ENCODE results near the gene HOXB13. TPM values are rescaled to one million over a fixed set of nuclear protein-coding genes. Genes with fewer than 3 reads are reported as not detected.
A peak's percentile ranks its signal among the peaks of the same experiment; 100 is the strongest.

HOXB13 gene
- total and polyA plus RNA-seq, 2 donors (not counting 3 experiments of a cell fraction or from before 2014, with no cell fraction given) = not detected

DNA sequence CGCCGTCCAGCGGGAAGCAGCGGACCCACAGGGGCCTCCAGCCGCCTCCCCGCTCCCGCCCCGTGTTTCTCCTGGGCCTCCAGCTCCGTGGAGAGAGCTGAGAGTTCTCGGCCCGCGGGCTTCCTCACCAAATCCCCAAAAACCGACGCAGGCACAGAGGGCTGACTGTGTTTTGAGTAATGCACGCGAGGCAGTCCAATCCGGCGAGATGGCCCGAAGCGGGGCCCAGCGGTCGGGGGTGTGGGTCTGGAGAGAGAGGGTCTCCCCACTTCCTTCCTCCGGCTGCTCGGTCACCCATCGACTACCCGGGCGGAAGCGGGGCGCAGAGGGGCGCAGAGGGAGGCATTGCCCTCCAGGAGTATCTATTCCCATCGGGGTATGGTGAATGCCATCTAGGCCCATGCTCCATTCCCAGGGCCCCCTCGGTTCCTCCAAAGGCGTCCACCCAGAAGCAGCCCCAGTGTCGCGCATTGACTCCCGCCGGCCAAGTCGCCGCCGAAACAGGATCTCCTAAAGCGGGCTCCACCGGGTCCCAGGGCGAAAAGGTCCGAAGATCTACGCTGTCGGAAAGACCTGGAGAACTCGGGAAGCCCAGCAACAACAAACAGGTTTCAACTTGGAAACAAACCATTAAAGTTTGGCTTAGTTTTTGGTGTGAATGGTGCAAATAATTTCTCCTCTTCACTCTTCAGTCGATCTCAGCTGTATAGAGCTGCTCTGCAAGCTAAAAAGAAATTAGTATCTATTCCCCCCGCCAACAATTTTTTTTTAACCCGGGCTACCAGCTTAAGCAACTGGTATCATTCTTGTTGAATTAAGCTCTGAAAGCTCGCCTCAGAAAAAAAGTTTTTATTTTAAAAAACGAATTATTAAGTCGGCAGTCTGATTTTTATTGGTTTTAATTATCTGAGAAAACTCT lies 19.2 kb upstream of the HOXB13 start:
- no peaks in the 10 kb centered on the region for H3K79me2 ChIP-seq (ENCODE audit: control insufficient read depth, insufficient read depth, low read length)
- H3K27me3 ChIP-seq (ENCODE audit: control insufficient read depth in 2 of 2, insufficient read depth in 2 of 2, low read length in 2 of 2) = peaks cover 86 to 98% of the 10 kb centered on the region in 2 experiments
- no peaks in the 10 kb centered on the region for H3K36me3 ChIP-seq (ENCODE audit: control insufficient read depth in 2 of 2, extremely low read depth in 1 of 2, insufficient read depth in 2 of 2, low read length in 2 of 2)
- TF ChIP-seq FOS (IDR thresholded peaks at IDR 0.05; ENCODE audit: borderline replicate concordance, insufficient read depth, low read length) (no peak), POLR2A (IDR thresholded peaks at IDR 0.05; ENCODE audit: low read depth, low read length) (no peak), JUN (IDR thresholded peaks at IDR 0.05; ENCODE audit: borderline replicate concordance, insufficient read depth, insufficient read length, low read depth) (no peak), EZH2 (IDR thresholded peaks at IDR 0.05; ENCODE audit: borderline replicate concordance, low read depth, low read length, severe bottlenecking) (peak; percentile 99), POLR2AphosphoS5 (IDR thresholded peaks at IDR 0.05; ENCODE audit: insufficient read depth, low read depth, low read length) (no peak)
- TF ChIP-seq, protein P1, sequence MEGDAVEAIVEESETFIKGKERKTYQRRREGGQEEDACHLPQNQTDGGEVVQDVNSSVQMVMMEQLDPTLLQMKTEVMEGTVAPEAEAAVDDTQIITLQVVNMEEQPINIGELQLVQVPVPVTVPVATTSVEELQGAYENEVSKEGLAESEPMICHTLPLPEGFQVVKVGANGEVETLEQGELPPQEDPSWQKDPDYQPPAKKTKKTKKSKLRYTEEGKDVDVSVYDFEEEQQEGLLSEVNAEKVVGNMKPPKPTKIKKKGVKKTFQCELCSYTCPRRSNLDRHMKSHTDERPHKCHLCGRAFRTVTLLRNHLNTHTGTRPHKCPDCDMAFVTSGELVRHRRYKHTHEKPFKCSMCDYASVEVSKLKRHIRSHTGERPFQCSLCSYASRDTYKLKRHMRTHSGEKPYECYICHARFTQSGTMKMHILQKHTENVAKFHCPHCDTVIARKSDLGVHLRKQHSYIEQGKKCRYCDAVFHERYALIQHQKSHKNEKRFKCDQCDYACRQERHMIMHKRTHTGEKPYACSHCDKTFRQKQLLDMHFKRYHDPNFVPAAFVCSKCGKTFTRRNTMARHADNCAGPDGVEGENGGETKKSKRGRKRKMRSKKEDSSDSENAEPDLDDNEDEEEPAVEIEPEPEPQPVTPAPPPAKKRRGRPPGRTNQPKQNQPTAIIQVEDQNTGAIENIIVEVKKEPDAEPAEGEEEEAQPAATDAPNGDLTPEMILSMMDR (IDR thresholded peaks at IDR 0.05; ENCODE audit: extremely low read depth in 1 of 2, insufficient read depth in 1 of 2, low read depth in 1 of 2, low read length in 2 of 2) = no peak
- TF ChIP-seq, protein P2, sequence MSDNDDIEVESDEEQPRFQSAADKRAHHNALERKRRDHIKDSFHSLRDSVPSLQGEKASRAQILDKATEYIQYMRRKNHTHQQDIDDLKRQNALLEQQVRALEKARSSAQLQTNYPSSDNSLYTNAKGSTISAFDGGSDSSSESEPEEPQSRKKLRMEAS (IDR thresholded peaks at IDR 0.05; ENCODE audit: insufficient read depth, insufficient read length) = no peak
- DNase-seq (ENCODE audit: low read depth, low spot score) (no peak), FAIRE-seq (no peak)
- no peaks in the 10 kb centered on the region for H4K20me1 ChIP-seq (replicated peaks; ENCODE audit: control insufficient read depth, extremely low read depth, insufficient read depth, low read length)
- POLR2A ChIA-PET = no interaction called here
- CTCF ChIA-PET = interaction anchor here (1.1 to 1.3 kb wide), 2 partner anchors 9 to 22 kb away, joined by 3 read pairs; no protein-coding TSS in a partner anchor
- H3K9me1 ChIP-seq (replicated peaks; ENCODE audit: control insufficient read depth, extremely low read depth, insufficient read depth, low read length) = no peaks in the 10 kb centered on the region
- no peak overlapping the region for H3K27ac ChIP-seq (ENCODE audit: insufficient read depth, low read depth, low read length)
- no peak overlapping the region for H3K9ac ChIP-seq (replicated peaks; ENCODE audit: extremely low read depth, insufficient read depth, low read length)
- no peak overlapping the region for H2AFZ ChIP-seq (ENCODE audit: low read depth, low read length)
- H3K4me3 ChIP-seq (replicated peaks in 1 of 3; ENCODE audit: insufficient read depth in 1 of 3, low read depth in 1 of 3, low read length in 3 of 3) = no peak overlapping the region
- BruUV-seq (replicated peaks) = no TSS peak
- H3K9me3 ChIP-seq (replicated peaks; ENCODE audit: control insufficient read depth, insufficient read depth, low read length) = no peaks in the 10 kb centered on the region
- H3K4me1 ChIP-seq (ENCODE audit: control insufficient read depth, extremely low read depth, insufficient read depth, low read length) = peaks cover 3% of the 10 kb centered on the region
- no peak overlapping the region for H3K4me2 ChIP-seq (ENCODE audit: insufficient read depth, low read length)
- intact Hi-C loops (cut with micrococcal nuclease) (no loop called here), dilution Hi-C loops (cut with MboI; ENCODE audit: extremely low pct_ligation_motif_present, low sequenced_read_pairs) (no loop called here)

All from endothelial cell of umbilical vein (primary cell).